HepG2 (cell line): ENCODE data around the gene ADAMTS2. TPM values are rescaled to one million over a fixed set of nuclear protein-coding genes. Genes with fewer than 3 reads are reported as not detected.

Experiments
- ATAC-seq: fragments of 200-7000 bp; cut with Tn5 transposase; 3 replicates; pipeline ENCODE4 v1.9.1; 2020; ENCODE audit warnings: mild to moderate bottlenecking, moderate library complexity
- BruUV-seq: library from RNA; stranded (reverse); fragments of 400-500 nt; replicated peaks from 2 replicates; lab custom pipeline; 2021; lab: Mats Ljungman, UMichigan
- CTCF ChIA-PET: fragments of 300-600 bp; formaldehyde crosslinking; extraction: SDS; loops from one replicate; lab custom pipeline; 2021; ENCODE audit warnings: low total read pairs, inconsistent platforms, low intra/inter-chr PET ratio; lab: Yijun Ruan, JAX
- POLR2A ChIA-PET: fragments of 350-600 bp; sonication (Branson Sonifier 250); formaldehyde crosslinking; loops from one replicate; lab custom pipeline; 2020; ENCODE audit warnings: antibody characterized with exemption, inconsistent platforms; lab: Yijun Ruan, JAX
- DNase-seq: peaks from one replicate; pipeline ENCODE4 v3.0.0-alpha.2; 2015; ENCODE audit warnings: low spot score
- FAIRE-seq: peaks from 3 replicates; lab custom pipeline; 2011; peaks lifted over from hg19 to GRCh38; lab: Jason Lieb, UNC
- H2AFZ ChIP-seq: one replicate; pipeline ENCODE4 v1.6.1; 2011; ENCODE audit warnings: low read length, inconsistent platforms
- H3K27ac ChIP-seq: fragments of 300-600 bp; 3 replicates; pipeline ENCODE4 v1.8.0; 2011; ENCODE audit warnings: mixed run types, mild to moderate bottlenecking, mixed read lengths, low read length, inconsistent platforms; ENCODE audit not compliant: insufficient read depth; ENCODE audit errors: extremely low read length
- H3K27me3 ChIP-seq, 2 experiments: fragments of 200-600 bp in 1 of 2; 2 replicates in 1 of 2; 3 replicates in 1 of 2; pipeline versions ENCODE4 v1.6.0 to v1.8.0; 2011; ENCODE audit warnings: low read length in 2 of 2, mild to moderate bottlenecking in 2 of 2, moderate library complexity in 2 of 2, inconsistent platforms in 1 of 2; ENCODE audit not compliant: insufficient read depth in 2 of 2, control insufficient read depth in 1 of 2
- H3K36me3 ChIP-seq, 2 experiments: fragments of 200-600 bp in 1 of 2; replicated peaks in 1 of 2; 2 replicates in 1 of 2; 3 replicates in 1 of 2; pipeline versions ENCODE4 v1.5.1 to v1.8.0; 2011; ENCODE audit warnings: low read length in 2 of 2, inconsistent platforms in 1 of 2; ENCODE audit not compliant: insufficient read depth in 2 of 2, control insufficient read depth in 1 of 2
- H3K4me1 ChIP-seq: 2 replicates; pipeline ENCODE4 v1.5.1; 2012; ENCODE audit warnings: low read length, inconsistent platforms; ENCODE audit not compliant: insufficient read depth
- H3K4me2 ChIP-seq: 2 replicates; pipeline ENCODE4 v1.6.0; 2011; ENCODE audit warnings: low read depth, low read length, inconsistent platforms
- H3K4me3 ChIP-seq, 3 experiments: fragments of 200-600 bp in 1 of 3; sonication (generic), shearing (Covaris generic) in 1 of 3; replicated peaks in 1 of 3; 2 replicates each; pipeline ENCODE4 v1.5.1; 2011 to 2016; ENCODE audit warnings: low read length in 3 of 3, inconsistent platforms in 2 of 3, low read depth in 2 of 3, mild to moderate bottlenecking in 2 of 3, control low read depth in 1 of 3, mixed read lengths in 1 of 3; ENCODE audit not compliant: insufficient read depth in 1 of 3
- H3K79me2 ChIP-seq: one replicate; pipeline ENCODE4 v1.6.1; 2011; ENCODE audit warnings: low read length, inconsistent platforms; ENCODE audit not compliant: insufficient read depth
- H3K9ac ChIP-seq: 2 replicates; pipeline ENCODE4 v1.6.0; 2011; ENCODE audit warnings: mild to moderate bottlenecking, low read depth, low read length, inconsistent platforms; ENCODE audit not compliant: insufficient read depth
- H3K9me3 ChIP-seq: 2 replicates; pipeline ENCODE4 v1.5.1; 2012; ENCODE audit warnings: mild to moderate bottlenecking, low read length
- H4K20me1 ChIP-seq: 2 replicates; pipeline ENCODE4 v1.6.0; 2011; ENCODE audit warnings: inconsistent platforms, mild to moderate bottlenecking, low read length, moderate library complexity; ENCODE audit not compliant: insufficient read depth
- EHMT2 ChIP-seq: fragments of 200-600 bp; sonication (generic); IDR thresholded peaks from 2 replicates; pipeline ENCODE4 v1.7.0; 2017; ENCODE audit warnings: antibody characterized with exemption, low read depth, low read length, borderline replicate concordance
- FOXJ3 ChIP-seq: sonication (generic); formaldehyde crosslinking; IDR thresholded peaks from 2 replicates; pipeline ENCODE4 v1.4.0; 2020; ENCODE audit warnings: missing genetic modification reagents, mild to moderate bottlenecking, borderline replicate concordance
- HES4 ChIP-seq: sonication (generic); formaldehyde crosslinking; IDR thresholded peaks from 2 replicates; pipeline ENCODE4 v1.9.0; 2021; ENCODE audit warnings: mild to moderate bottlenecking, missing genetic modification reagents, borderline replicate concordance
- HIVEP1 ChIP-seq: sonication (generic); formaldehyde crosslinking; IDR thresholded peaks from 2 replicates; pipeline ENCODE4 v1.4.0; 2020; ENCODE audit warnings: mild to moderate bottlenecking, missing genetic modification reagents
- MAFG ChIP-seq: sonication (generic); formaldehyde crosslinking; IDR thresholded peaks from 2 replicates; pipeline ENCODE4 v1.5.1; 2020; ENCODE audit warnings: mild to moderate bottlenecking, missing genetic modification reagents
- NFE2L2 ChIP-seq: fragments of 150-350 bp; IDR thresholded peaks from 2 replicates; pipeline ENCODE4 v1.6.1; 2014; ENCODE audit warnings: low read length
- NFKBIZ ChIP-seq: IDR thresholded peaks from 2 replicates; pipeline ENCODE4 v1.6.1; 2018; ENCODE audit warnings: missing genetic modification reagents, missing compliant biosample characterization
- NONO ChIP-seq, 2 experiments: fragments of 450-650 bp in 1 of 2; sonication (generic) in 1 of 2; formaldehyde crosslinking in 1 of 2; IDR thresholded peaks in 1 of 2; conservative IDR thresholded peaks in 1 of 2; 2 replicates each; pipeline versions ENCODE4 v1.6.1 to v1.8.0; 2017 to 2022; ENCODE audit warnings: mild to moderate bottlenecking in 1 of 2, missing genetic modification reagents in 1 of 2, moderate library complexity in 1 of 2
- NR2F6 ChIP-seq, 2 experiments: IDR thresholded peaks; 2 replicates each; pipeline ENCODE4 v1.6.1; 2016; ENCODE audit warnings: antibody characterized with exemption in 1 of 2, mild to moderate bottlenecking in 1 of 2
- PBX2 ChIP-seq: IDR thresholded peaks from 2 replicates; pipeline ENCODE4 v1.6.1; 2016; ENCODE audit warnings: control low read depth
- SP2 ChIP-seq: sonication (generic); formaldehyde crosslinking; IDR thresholded peaks from 2 replicates; pipeline ENCODE4 v1.5.1; 2020; ENCODE audit warnings: mild to moderate bottlenecking, missing genetic modification reagents
- ZNF451 ChIP-seq: sonication (generic); formaldehyde crosslinking; IDR thresholded peaks from 2 replicates; pipeline ENCODE4 v1.5.0; 2020; ENCODE audit warnings: mild to moderate bottlenecking, missing genetic modification reagents
- ZUFSP ChIP-seq: sonication (generic); formaldehyde crosslinking; IDR thresholded peaks from 2 replicates; pipeline ENCODE4 v1.9.0; 2021; ENCODE audit warnings: missing genetic modification reagents, mild to moderate bottlenecking, borderline replicate concordance
- WGBS: methylation state at CpG from one replicate; pipeline ENCODE4 v1.1.6; 2017; ENCODE audit warnings: low lambda C conversion rate; 5-methylcytosine and 5-hydroxymethylcytosine counted together
- in situ Hi-C: cut with HindIII; loops from 2 replicates; pipeline ENCODE4 v1.10.0; 2017; ENCODE audit warnings: low pct_unique_long_range_greater_than_20kb; ENCODE audit not compliant: extremely low pct_ligation_motif_present
- intact Hi-C: fragments of 100-400 bp; cut with micrococcal nuclease; formaldehyde crosslinking; loops from one replicate; pipeline ENCODE4 v1.10.0; 2022; ENCODE audit not compliant: unreplicated experiment
- polyA plus RNA-seq, 8 experiments: library from polyadenylated mRNA; depleted of rRNA in 3 of 8; stranded (reverse) in 7 of 8; unstranded in 1 of 8; fragments of >200 nt; fragmentation: Illumina TruSeq in 4 of 8; extraction: Trizol in 4 of 8; gene quantifications; 2 replicates each; pipeline versions ENCODE4 v1.2.1 to v1.2.3, GENCODE V29; 2011 to 2016; ENCODE audit warnings: low read depth in 4 of 8, missing spikeins in 1 of 8, mixed read lengths in 1 of 8; ENCODE audit not compliant: insufficient read depth in 1 of 8
- total RNA-seq, 5 experiments: library from RNA; depleted of rRNA; stranded (reverse); fragments of >200 nt; fragmentation: Illumina TruSeq; extraction: Trizol; gene quantifications; 2 replicates each; pipeline ENCODE4 v1.2.3, GENCODE V29; 2016; ENCODE audit warnings: low read depth in 1 of 5
- TF ChIP-seq, protein P1 (sequence below): fragments of 450-650 bp; IDR thresholded peaks from 2 replicates; pipeline ENCODE4 v1.6.1; 2016

Gene ADAMTS2
- total and polyA plus RNA-seq, 2 of the 13 experiments (the other 11 are each of a cell fraction or from before 2014, with no cell fraction given): 0.24 to 3.5 TPM

DNA sequence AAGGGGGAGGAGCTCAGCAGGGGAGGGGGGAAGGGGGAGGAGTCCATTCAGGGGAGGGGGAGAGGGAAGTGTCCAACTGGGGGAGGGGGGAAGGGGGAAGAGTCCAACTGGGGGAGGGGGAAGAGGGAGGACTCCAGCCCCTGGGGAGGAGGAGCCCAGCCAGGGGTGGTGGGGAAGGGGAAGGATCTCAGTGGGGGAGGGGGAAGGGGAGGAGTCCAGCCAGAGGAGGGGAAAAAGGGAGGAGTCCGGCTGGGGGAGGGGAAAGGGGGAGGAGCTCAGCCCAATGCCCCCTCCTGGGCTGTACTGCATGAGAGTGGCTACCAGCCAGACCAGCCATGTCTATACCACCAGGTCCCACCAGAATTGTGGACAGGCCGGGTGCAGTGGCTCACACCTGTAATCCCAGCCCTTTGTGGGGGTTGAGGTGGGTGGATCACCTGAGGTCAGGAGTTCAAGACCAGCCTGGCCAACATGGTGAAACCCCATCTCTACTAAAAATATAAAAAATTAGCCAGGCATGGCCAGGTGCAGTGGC is 30.6 kb upstream of the ADAMTS2 start (continued):
- TF ChIP-seq ZUFSP (no peak), NFE2L2 (no peak), NR2F6 (IDR thresholded peaks at IDR 0.05) (no peak), NR2F6 (CRISPR knock-in tag; IDR thresholded peaks at IDR 0.05) (no peak), ZNF451 (CRISPR knock-in tag) (no peak)
- TF ChIP-seq, protein P1, sequence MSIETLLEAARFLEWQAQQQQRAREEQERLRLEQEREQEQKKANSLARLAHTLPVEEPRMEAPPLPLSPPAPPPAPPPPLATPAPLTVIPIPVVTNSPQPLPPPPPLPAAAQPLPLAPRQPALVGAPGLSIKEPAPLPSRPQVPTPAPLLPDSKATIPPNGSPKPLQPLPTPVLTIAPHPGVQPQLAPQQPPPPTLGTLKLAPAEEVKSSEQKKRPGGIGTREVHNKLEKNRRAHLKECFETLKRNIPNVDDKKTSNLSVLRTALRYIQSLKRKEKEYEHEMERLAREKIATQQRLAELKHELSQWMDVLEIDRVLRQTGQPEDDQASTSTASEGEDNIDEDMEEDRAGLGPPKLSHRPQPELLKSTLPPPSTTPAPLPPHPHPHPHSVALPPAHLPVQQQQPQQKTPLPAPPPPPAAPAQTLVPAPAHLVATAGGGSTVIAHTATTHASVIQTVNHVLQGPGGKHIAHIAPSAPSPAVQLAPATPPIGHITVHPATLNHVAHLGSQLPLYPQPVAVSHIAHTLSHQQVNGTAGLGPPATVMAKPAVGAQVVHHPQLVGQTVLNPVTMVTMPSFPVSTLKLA: no peak

- in situ Hi-C loops: no loop called here
- no peak for FAIRE-seq
- Histone ChIP-seq H3K79me2 (no peaks in the 10 kb centered on the region), H3K27ac (no peak overlapping the region), H3K9me3 (no peaks in the 10 kb centered on the region), H3K27me3 (peaks cover 6 to 55% of the 10 kb centered on the region in 2 experiments; a peak in 4 of 5 replicates), H3K4me1 (no peaks in the 10 kb centered on the region), H3K9ac (no peak overlapping the region), H3K4me3 (no peak overlapping the region), H3K36me3 (no peaks in the 10 kb centered on the region), H2AFZ (no peak overlapping the region), H3K4me2 (no peak overlapping the region), H4K20me1 (no peaks in the 10 kb centered on the region)
- no peak for DNase-seq
- BruUV-seq: no TSS peak
- no peak for ATAC-seq
- WGBS: 40% methylated on average over 3 of the region's 3 CpGs
- TF ChIP-seq SP2 (CRISPR knock-in tag) (no peak), HES4 (no peak), FOXJ3 (CRISPR knock-in tag) (no peak), NONO (IDR thresholded peaks at IDR 0.05) (no peak), NONO (CRISPR knock-in tag; conservative IDR thresholded peaks at IDR 0.05) (no peak), HIVEP1 (CRISPR knock-in tag) (no peak), PBX2 (CRISPR knock-in tag) (no peak), MAFG (CRISPR knock-in tag) (no peak), EHMT2 (no peak), NFKBIZ (CRISPR knock-in tag) (no peak)
- intact Hi-C loops: no loop called here
- POLR2A ChIA-PET: no interaction called here
- CTCF ChIA-PET: no interaction called here
Observed at GRCh38 chr5:179375236-179375685, 30.0 kb upstream of the ADAMTS2 start.
